B cell (primary cell): ENCODE measurements around the gene HSPA12B.

Source experiments
- CTCF ChIP-seq: fragments of 200-600 bp; IDR thresholded peaks from one replicate; pipeline ENCODE4 v1.8.0; 2022; ENCODE audit warnings: antibody characterized with exemption, mild to moderate bottlenecking
- EZH2 ChIP-seq: IDR thresholded peaks from 2 replicates; pipeline ENCODE4 v1.6.1; 2012; ENCODE audit warnings: borderline replicate concordance, low read depth, mild to moderate bottlenecking, moderate library complexity, low read length; ENCODE audit not compliant: insufficient read depth, poor library complexity, severe bottlenecking

DNA sequence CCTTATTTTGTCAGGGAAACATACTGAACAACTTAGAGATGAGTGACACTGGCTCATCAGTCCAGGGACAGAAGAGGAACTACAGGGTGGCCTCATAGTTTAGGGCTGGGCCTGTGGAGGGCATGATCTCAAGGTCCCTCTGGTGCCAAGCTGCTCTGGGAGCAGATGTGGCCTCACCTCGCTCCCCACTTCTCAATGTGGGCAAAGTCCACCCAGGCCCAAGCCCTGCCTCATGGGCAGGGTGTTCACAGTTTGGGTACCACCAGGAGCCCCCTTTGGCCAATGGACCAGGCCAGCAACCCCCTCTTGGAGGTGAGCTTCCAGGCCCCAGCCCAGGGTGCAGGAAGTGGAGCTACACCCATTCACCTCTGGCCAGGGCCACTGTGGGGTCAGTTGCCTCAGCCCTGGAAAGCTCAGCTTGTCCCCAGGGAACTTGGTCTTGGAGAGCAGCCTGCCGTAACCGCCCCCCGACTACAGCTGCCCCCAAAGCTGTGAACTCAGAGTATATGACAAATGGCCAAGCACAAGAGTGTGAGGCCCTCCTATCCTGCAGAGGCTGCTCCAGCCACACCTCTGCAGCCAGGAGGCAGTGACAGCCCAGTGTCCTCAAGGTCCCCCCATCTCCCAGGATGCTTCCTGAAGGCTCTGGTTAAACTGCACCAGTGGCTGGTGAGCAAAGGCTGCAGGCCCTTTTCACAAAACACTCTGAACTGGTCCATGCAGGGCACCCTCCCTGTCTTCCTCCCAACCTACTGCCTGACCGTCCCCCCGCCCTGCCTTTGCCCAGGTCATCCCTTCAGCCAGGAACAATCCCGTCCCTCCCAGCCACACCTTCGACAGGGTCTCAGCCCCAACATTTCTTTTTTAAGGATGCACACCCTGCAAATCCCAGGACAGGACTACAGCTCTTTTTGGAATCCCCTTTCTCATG lies 31.5 kb downstream of the HSPA12B start:
- TF ChIP-seq CTCF: no peak
- TF ChIP-seq EZH2: no peak
